Gastroesophageal sphincter (tissue), 4 donors: Measurements from ENCODE around the gene TNNC2. TPM values are rescaled to one million over a fixed set of nuclear protein-coding genes. Genes with fewer than 3 reads are reported as not detected.

ENCODE experiments used
- ATAC-seq: fragments of 150-250 bp; one replicate; pipeline ENCODE4 v1.9.1; 2016; ENCODE audit warnings: mild to moderate bottlenecking, moderate library complexity
- H3K27ac ChIP-seq, 4 donors: fragments of 200-600 bp; sonication (generic) in 3 of 4; 1 replicate in 3 of 4; 2 replicates in 1 of 4; pipeline ENCODE4 v1.5.1; 2016 to 2019
- H3K27me3 ChIP-seq: fragments of 200-600 bp; sonication (generic); one replicate; pipeline ENCODE4 v1.5.1; 2019
- H3K36me3 ChIP-seq, 2 donors: fragments of 200-600 bp; sonication (generic); one replicate each; pipeline ENCODE4 v1.5.1; 2019; ENCODE audit warnings: control low read depth in 1 of 2
- H3K4me1 ChIP-seq, 3 donors: fragments of 200-600 bp; sonication (generic); 1 replicate in 2 of 3; 2 replicates in 1 of 3; pipeline ENCODE4 v1.5.1; 2016 to 2019; ENCODE audit warnings: control low read depth in 2 of 3
- H3K4me3 ChIP-seq, 2 donors: fragments of 200-600 bp; sonication (generic); one replicate each; pipeline ENCODE4 v1.5.1; 2019; ENCODE audit warnings: mild to moderate bottlenecking in 1 of 2, moderate library complexity in 1 of 2
- H3K9me3 ChIP-seq, 3 donors: fragments of 200-600 bp; sonication (generic); one replicate each; pipeline ENCODE4 v1.5.1; 2017 to 2019; ENCODE audit warnings: control low read depth in 2 of 3
- EP300 ChIP-seq: sonication (generic); formaldehyde crosslinking; IDR thresholded peaks from one replicate; pipeline ENCODE4 v1.6.1; 2017; ENCODE audit warnings: antibody characterized with exemption, mild to moderate bottlenecking
- POLR2A ChIP-seq, 2 donors: fragments of 450-650 bp; IDR thresholded peaks; one replicate each; pipeline ENCODE4 v1.6.1; 2017; ENCODE audit warnings: antibody characterized with exemption in 2 of 2, mild to moderate bottlenecking in 2 of 2, moderate library complexity in 1 of 2
- POLR2AphosphoS5 ChIP-seq: sonication (generic); formaldehyde crosslinking; IDR thresholded peaks from one replicate; pipeline ENCODE4 v1.6.1; 2017; ENCODE audit warnings: antibody characterized with exemption
- WGBS, 2 donors: methylation state at CpG; one replicate each; pipeline ENCODE4 v1.1.5; 2018; ENCODE audit warnings: low coverage in 1 of 2; 5-methylcytosine and 5-hydroxymethylcytosine counted together
- total RNA-seq, 4 donors: library from RNA; depleted of rRNA; stranded (reverse); fragments of >200 nt; gene quantifications; one replicate each; pipeline ENCODE4 v1.1.0, GENCODE V29; 2016
- TF ChIP-seq, protein P1 (sequence below), 4 experiments: fragments of 200-600 bp in 2 of 4; fragments of 450-650 bp in 2 of 4; sonication (generic) in 1 of 4; IDR thresholded peaks; one replicate each; pipeline ENCODE4 v1.5.1; 2017 to 2019; ENCODE audit warnings: antibody characterized with exemption in 4 of 4, mild to moderate bottlenecking in 2 of 4, moderate library complexity in 2 of 4

TNNC2 gene
- total RNA-seq, 4 donors from 2014 or later: 1.0 to 6.3 (median 1.3) TPM; not detected in 1

DNA sequence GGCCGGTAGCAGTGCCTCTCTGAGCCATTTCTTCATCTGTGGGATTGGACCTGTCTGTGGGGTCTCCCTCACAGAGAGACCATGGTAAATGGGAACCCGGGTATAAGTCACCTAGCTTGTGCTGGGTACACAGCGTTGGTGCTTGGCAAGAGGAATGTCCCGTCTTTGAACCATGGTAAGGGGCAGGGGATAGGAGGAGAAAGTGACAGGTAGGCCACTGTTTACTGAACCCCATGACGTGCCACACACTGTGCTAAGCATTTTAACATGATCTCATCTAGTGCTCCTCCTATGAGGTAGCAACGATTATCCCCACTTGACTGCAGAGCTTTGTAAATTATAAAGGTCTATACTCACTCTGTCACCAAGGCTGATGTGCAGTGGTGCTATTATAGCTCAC lies 600 bp upstream of the TNNC2 start:
- WGBS, 2 donors: 85 to 90% methylated on average over 2 to 5 of the region's 6 CpGs
- TF ChIP-seq EP300 (no peak), POLR2AphosphoS5 (no peak), POLR2A (IDR thresholded peaks at IDR 0.05) (no peak)
- TF ChIP-seq, protein P1, sequence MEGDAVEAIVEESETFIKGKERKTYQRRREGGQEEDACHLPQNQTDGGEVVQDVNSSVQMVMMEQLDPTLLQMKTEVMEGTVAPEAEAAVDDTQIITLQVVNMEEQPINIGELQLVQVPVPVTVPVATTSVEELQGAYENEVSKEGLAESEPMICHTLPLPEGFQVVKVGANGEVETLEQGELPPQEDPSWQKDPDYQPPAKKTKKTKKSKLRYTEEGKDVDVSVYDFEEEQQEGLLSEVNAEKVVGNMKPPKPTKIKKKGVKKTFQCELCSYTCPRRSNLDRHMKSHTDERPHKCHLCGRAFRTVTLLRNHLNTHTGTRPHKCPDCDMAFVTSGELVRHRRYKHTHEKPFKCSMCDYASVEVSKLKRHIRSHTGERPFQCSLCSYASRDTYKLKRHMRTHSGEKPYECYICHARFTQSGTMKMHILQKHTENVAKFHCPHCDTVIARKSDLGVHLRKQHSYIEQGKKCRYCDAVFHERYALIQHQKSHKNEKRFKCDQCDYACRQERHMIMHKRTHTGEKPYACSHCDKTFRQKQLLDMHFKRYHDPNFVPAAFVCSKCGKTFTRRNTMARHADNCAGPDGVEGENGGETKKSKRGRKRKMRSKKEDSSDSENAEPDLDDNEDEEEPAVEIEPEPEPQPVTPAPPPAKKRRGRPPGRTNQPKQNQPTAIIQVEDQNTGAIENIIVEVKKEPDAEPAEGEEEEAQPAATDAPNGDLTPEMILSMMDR (IDR thresholded peaks at IDR 0.05): no peak
- Histone ChIP-seq H3K4me1 (peaks cover 2 to 67% (median 19%) of the 10 kb centered on the region in 3 donors), H3K36me3 (no peaks in the 10 kb centered on the region), H3K4me3 (no peak overlapping the region), H3K9me3 (no peaks in the 10 kb centered on the region), H3K27me3 (peaks cover 10% of the 10 kb centered on the region), H3K27ac (peak overlapping the region in 3 of 4 donors; percentile 65 to 68 (median 66))
- ATAC-seq: no peak

DNA sequence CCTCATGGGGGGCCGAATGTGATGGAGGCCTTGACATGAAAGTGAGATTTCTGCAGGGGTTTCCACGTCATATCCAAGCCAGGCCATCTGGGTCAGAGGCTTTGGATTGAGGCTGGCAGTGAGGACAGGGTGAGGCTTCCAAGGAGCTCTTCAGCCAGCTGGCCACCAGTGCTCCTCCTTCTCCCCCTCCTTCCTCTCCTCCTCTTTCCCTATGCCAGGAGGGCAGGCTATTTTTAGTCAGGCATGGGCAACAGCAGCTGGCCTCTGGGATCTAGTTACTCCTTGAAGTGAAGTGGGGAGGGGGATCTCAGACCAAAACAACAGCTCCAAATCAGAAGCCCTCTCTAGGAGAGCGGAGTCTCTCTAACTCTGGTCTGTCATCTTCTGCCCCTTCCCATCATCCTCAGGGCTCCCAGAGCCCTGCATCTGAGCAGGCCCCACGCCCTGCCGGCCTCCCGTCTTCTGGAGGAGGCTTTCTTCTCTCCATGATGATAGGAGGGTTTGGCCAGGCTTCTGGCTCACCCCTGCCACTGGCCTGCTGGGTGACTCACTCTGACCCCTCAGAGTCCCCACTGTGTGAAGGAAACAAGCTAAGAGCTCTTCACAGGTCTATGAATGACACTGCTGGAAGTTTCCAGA lies 612 bp downstream of the TNNC2 start:
- 40% methylated on average over 2 of the region's 6 CpGs; no CpG with 5 or more reads in 1 of the 2 donors for WGBS, 2 donors
- Histone ChIP-seq H3K27ac (peak overlapping the region in 3 of 4 donors; percentile 65 to 68 (median 66)), H3K4me3 (no peak overlapping the region), H3K4me1 (peaks cover 0 to 63% (median 14%) of the 10 kb centered on the region in 3 donors), H3K27me3 (peaks cover 11% of the 10 kb centered on the region), H3K9me3 (no peaks in the 10 kb centered on the region), H3K36me3 (no peaks in the 10 kb centered on the region)
- TF ChIP-seq POLR2A (IDR thresholded peaks at IDR 0.05) (no peak), EP300 (no peak), POLR2AphosphoS5 (no peak)
- TF ChIP-seq, protein P1 (IDR thresholded peaks at IDR 0.05): no peak
- ATAC-seq: peak; percentile 52

DNA sequence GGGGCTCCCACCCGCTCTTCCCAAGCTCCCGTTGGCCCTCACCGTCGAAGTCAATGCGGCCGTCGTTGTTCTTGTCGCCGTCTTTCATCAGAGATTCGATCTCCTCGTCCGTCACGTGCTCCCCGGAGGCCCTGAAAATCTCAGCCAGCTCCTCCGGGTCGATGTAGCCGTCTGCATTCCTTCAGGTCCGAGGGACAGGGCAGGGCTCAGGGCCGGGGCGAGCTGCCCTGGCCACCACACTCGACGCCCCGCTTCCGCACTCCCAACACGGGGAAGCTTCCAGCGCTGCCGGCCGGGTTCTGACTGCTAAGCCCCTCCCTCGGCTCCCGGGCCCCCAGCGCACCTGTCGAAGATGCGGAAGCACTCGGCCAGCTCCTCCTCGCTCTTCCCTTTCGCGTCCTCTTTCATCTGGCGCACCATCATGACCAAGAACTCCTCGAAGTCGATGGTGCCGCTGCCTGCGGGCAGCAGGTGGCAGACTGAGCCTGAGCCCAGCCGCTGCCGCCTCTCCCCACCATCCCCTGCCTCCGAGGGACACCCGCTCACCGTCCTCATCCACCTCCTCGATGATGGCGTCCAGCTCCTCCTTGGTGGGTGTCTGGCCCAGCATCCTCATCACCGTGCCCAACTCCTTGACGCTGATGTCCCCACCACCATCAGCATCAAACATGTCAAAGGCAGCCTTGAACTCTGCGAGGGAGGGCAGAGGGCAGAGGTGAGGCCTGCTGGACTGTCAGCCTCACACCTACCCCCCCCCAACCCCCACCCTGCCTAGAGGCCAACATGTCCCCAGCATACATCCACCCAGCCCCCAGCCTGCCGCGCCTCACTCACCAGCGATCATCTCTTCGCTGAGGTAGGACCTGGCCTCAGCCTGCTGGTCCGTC lies 2.9 kb downstream of the TNNC2 start:
- peak overlapping the region in 1 of 2 donors; percentile 31 for H3K4me3 ChIP-seq
- no peaks in the 10 kb centered on the region for H3K9me3 ChIP-seq
- peak; percentile 45 for ATAC-seq
- TF ChIP-seq, protein P1 (IDR thresholded peaks at IDR 0.05): peak in 3 of 4 experiments; percentile 45 to 60 (median 53)
- TF ChIP-seq POLR2A (IDR thresholded peaks at IDR 0.05): no peak
- 70% methylated on average over 6 of the region's 57 CpGs; no CpG with 5 or more reads in 1 of the 2 donors for WGBS, 2 donors
- H3K27ac ChIP-seq: peak overlapping the region in 1 of 4 donors; percentile 3
- no peaks in the 10 kb centered on the region for H3K36me3 ChIP-seq
- peaks cover 0 to 63% (median 14%) of the 10 kb centered on the region in 3 donors for H3K4me1 ChIP-seq
- peaks cover 18% of the 10 kb centered on the region for H3K27me3 ChIP-seq

DNA sequence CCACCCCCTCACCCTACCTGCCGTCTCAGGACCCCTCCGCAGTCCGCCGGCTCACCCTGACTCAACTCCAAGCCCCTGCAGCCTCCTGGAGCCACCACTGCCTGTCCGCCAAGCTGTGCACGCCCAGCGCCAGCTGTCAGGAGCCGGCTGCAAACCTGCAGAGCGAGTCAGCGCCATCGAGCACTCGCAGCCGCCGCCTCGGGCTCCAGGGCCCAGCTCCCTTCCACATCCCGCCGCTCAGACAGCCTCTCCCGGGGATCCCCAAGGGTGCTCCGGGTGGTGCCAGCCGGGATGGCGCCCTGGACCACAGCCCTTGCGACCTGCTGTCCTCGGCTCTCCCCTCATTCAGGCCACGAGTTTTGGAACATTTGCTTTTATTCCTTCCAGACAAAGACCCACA lies 4.3 kb downstream of the TNNC2 start:
- peaks cover 0 to 59% (median 14%) of the 10 kb centered on the region in 3 donors for H3K4me1 ChIP-seq
- no peak for TF ChIP-seq POLR2A (IDR thresholded peaks at IDR 0.05)
- TF ChIP-seq, protein P1 (IDR thresholded peaks at IDR 0.05): no peak
- peak overlapping the region in 1 of 2 donors; percentile 18 for H3K4me3 ChIP-seq
- H3K36me3 ChIP-seq: no peaks in the 10 kb centered on the region
- H3K27ac ChIP-seq: no peak overlapping the region
- H3K27me3 ChIP-seq: peaks cover 18% of the 10 kb centered on the region
- 0 to 12% methylated on average over 2 to 5 of the region's 24 CpGs for WGBS, 2 donors
- H3K9me3 ChIP-seq: no peaks in the 10 kb centered on the region
- ATAC-seq: peak; percentile 36
